H9 (cell line): Measurements from ENCODE around the gene TIAM1. TPM values are rescaled to one million over a fixed set of nuclear protein-coding genes. Genes with fewer than 3 reads are reported as not detected.

Experiments
- DNase-seq: peaks from one replicate; pipeline ENCODE4 v3.0.0-alpha.2; 2017
- H2AFZ ChIP-seq: one replicate; pipeline ENCODE4 v1.6.1; 2013; ENCODE audit warnings: mild to moderate bottlenecking, low read length, control low read depth, moderate library complexity
- H2AK5ac ChIP-seq: 2 replicates; pipeline ENCODE4 v1.6.1; 2013; ENCODE audit warnings: low read length, control low read depth, mixed read lengths; ENCODE audit not compliant: insufficient read length
- H2BK120ac ChIP-seq: one replicate; pipeline ENCODE4 v1.6.1; 2013; ENCODE audit warnings: low read depth, mild to moderate bottlenecking, low read length, control low read depth, inconsistent platforms; ENCODE audit not compliant: poor library complexity, severe bottlenecking
- H2BK12ac ChIP-seq: 2 replicates; pipeline ENCODE4 v1.6.1; 2013; ENCODE audit warnings: low read length, control low read depth, mixed read lengths, low read depth; ENCODE audit not compliant: insufficient read length
- H2BK15ac ChIP-seq: 2 replicates; pipeline ENCODE4 v1.6.1; 2013; ENCODE audit warnings: low read depth, low read length, control low read depth
- H2BK20ac ChIP-seq: one replicate; pipeline ENCODE4 v1.6.1; 2013; ENCODE audit warnings: low read depth, mild to moderate bottlenecking, low read length, control low read depth, inconsistent platforms; ENCODE audit not compliant: poor library complexity, severe bottlenecking
- H2BK5ac ChIP-seq: 2 replicates; pipeline ENCODE4 v1.6.1; 2013; ENCODE audit warnings: low read length, control low read depth, mixed read lengths; ENCODE audit not compliant: insufficient read length
- H3K14ac ChIP-seq: 2 replicates; pipeline ENCODE4 v1.6.1; 2013; ENCODE audit warnings: low read length, control low read depth; ENCODE audit not compliant: insufficient read depth
- H3K18ac ChIP-seq: 2 replicates; pipeline ENCODE4 v1.6.1; 2013; ENCODE audit warnings: low read depth, mild to moderate bottlenecking, mixed read lengths, low read length, control low read depth; ENCODE audit not compliant: insufficient read length
- H3K23ac ChIP-seq: 2 replicates; pipeline ENCODE4 v1.6.1; 2013; ENCODE audit warnings: low read length, control low read depth, mixed read lengths, low read depth; ENCODE audit not compliant: insufficient read length
- H3K23me2 ChIP-seq: 2 replicates; pipeline ENCODE4 v1.6.1; 2013; ENCODE audit warnings: low read depth, mild to moderate bottlenecking, mixed read lengths, low read length, control low read depth; ENCODE audit not compliant: insufficient read length, poor library complexity, severe bottlenecking
- H3K27ac ChIP-seq: 2 replicates; pipeline ENCODE4 v1.5.1; 2013; ENCODE audit warnings: low read length, control low read depth, mixed read lengths, low read depth; ENCODE audit not compliant: insufficient read length
- H3K27me3 ChIP-seq: 2 replicates; pipeline ENCODE4 v1.6.1; 2013; ENCODE audit warnings: low read length, control low read depth, inconsistent platforms; ENCODE audit not compliant: insufficient read depth
- H3K4ac ChIP-seq: 2 replicates; pipeline ENCODE4 v1.6.1; 2013; ENCODE audit warnings: low read depth, mild to moderate bottlenecking, control low read depth, inconsistent platforms, low read length, moderate library complexity
- H3K4me1 ChIP-seq: 2 replicates; pipeline ENCODE4 v1.6.1; 2013; ENCODE audit warnings: low read length, control low read depth, inconsistent platforms; ENCODE audit not compliant: insufficient read depth
- H3K4me2 ChIP-seq: 2 replicates; pipeline ENCODE4 v1.6.1; 2013; ENCODE audit warnings: low read length, control low read depth, mixed read lengths; ENCODE audit not compliant: insufficient read length, insufficient read depth
- H3K56ac ChIP-seq: 2 replicates; pipeline ENCODE4 v1.6.1; 2013; ENCODE audit warnings: low read depth, mild to moderate bottlenecking, mixed read lengths, low read length, control low read depth; ENCODE audit not compliant: insufficient read length
- H3K79me1 ChIP-seq: 2 replicates; pipeline ENCODE4 v1.6.1; 2013; ENCODE audit warnings: low read depth, mild to moderate bottlenecking, moderate library complexity, low read length, control low read depth, inconsistent platforms; ENCODE audit not compliant: insufficient read depth, poor library complexity, severe bottlenecking
- H3K79me2 ChIP-seq: 2 replicates; pipeline ENCODE4 v1.6.1; 2013; ENCODE audit warnings: low read length, control low read depth, inconsistent platforms; ENCODE audit not compliant: insufficient read depth
- H3K9ac ChIP-seq: 2 replicates; pipeline ENCODE4 v1.6.1; 2013; ENCODE audit warnings: low read length, control low read depth, mixed read lengths; ENCODE audit not compliant: insufficient read length; ENCODE audit errors: extremely low read depth
- H3K9me3 ChIP-seq: one replicate; pipeline ENCODE4 v1.6.1; 2013; ENCODE audit warnings: low read depth, low read length, inconsistent platforms; ENCODE audit not compliant: control insufficient read depth
- H3T11ph ChIP-seq: one replicate; pipeline ENCODE4 v1.6.1; 2013; ENCODE audit warnings: mild to moderate bottlenecking, low read length, control low read depth, inconsistent platforms
- H4K20me1 ChIP-seq: one replicate; pipeline ENCODE4 v1.6.1; 2013; ENCODE audit not compliant: control insufficient read depth, insufficient read length, insufficient read depth
- H4K5ac ChIP-seq: 2 replicates; pipeline ENCODE4 v1.6.1; 2013; ENCODE audit warnings: low read depth, mild to moderate bottlenecking, mixed read lengths, low read length, control low read depth; ENCODE audit not compliant: insufficient read length
- H4K8ac ChIP-seq: replicated peaks from 2 replicates; pipeline ENCODE4 v1.6.1; 2013; ENCODE audit warnings: low read length, control low read depth, mixed read lengths, low read depth; ENCODE audit not compliant: insufficient read length
- H4K91ac ChIP-seq: 2 replicates; pipeline ENCODE4 v1.6.1; 2013; ENCODE audit warnings: low read depth, mild to moderate bottlenecking, moderate library complexity, mixed read lengths, low read length, control low read depth; ENCODE audit not compliant: insufficient read length
- H3K27ac Mint-ChIP-seq, 3 experiments: 2 replicates in 2 of 3; 3 replicates in 1 of 3; pipeline ENCODE4 v1.8.0; 2020 to 2021; ENCODE audit warnings: mixed read lengths in 3 of 3, mild to moderate bottlenecking in 1 of 3, moderate library complexity in 1 of 3
- H3K27me3 Mint-ChIP-seq: 2 replicates; pipeline ENCODE4 v1.8.0; 2021; ENCODE audit warnings: low read depth, mild to moderate bottlenecking, moderate library complexity, mixed read lengths
- H3K36me3 Mint-ChIP-seq, 3 experiments: 2 replicates in 2 of 3; 3 replicates in 1 of 3; pipeline ENCODE4 v1.8.0; 2020 to 2021; ENCODE audit warnings: low read depth in 3 of 3, mixed read lengths in 3 of 3; ENCODE audit not compliant: insufficient read depth in 1 of 3
- H3K4me1 Mint-ChIP-seq, 2 experiments: 2 replicates each; pipeline ENCODE4 v1.8.0; 2020; ENCODE audit warnings: mixed read lengths in 2 of 2
- H3K4me3 Mint-ChIP-seq, 2 experiments: 2 replicates in 1 of 2; 3 replicates in 1 of 2; pipeline ENCODE4 v1.8.0; 2020 to 2021; ENCODE audit warnings: mild to moderate bottlenecking in 2 of 2, mixed read lengths in 2 of 2, moderate library complexity in 1 of 2
- H3K9me3 Mint-ChIP-seq, 2 experiments: 2 replicates in 1 of 2; 3 replicates in 1 of 2; pipeline ENCODE4 v1.8.0; 2020; ENCODE audit warnings: mild to moderate bottlenecking in 2 of 2, mixed read lengths in 2 of 2, moderate library complexity in 1 of 2
- CTCF ChIP-seq: fragments of 200-600 bp; sonication (generic); conservative IDR thresholded peaks from 3 replicates; pipeline ENCODE4 v1.8.0; 2021; ENCODE audit warnings: antibody characterized with exemption, mild to moderate bottlenecking
- WGBS: extraction: QIAGEN DNeasy Blood & Tissue Kit; methylation state at CpG from one replicate; pipeline ENCODE4 v1.1.7; 2013; ENCODE audit warnings: missing lambda C conversion rate, low lambda C conversion rate, mixed read lengths; ENCODE audit not compliant: insufficient read length; ENCODE audit errors: extremely low coverage; 5-methylcytosine and 5-hydroxymethylcytosine counted together
- total RNA-seq: library from RNA; stranded (reverse); gene quantifications from 2 replicates; pipeline ENCODE4 v1.2.1, GENCODE V29; 2021

The TIAM1 gene
- total RNA-seq, 1 experiment from 2014 or later = 23.1 TPM

GRCh38 chr21:31181082-31181750, 162.8 kb downstream of the TIAM1 start:
- WGBS = no CpG with 5 or more reads among the region's 12 CpGs
- no peaks in the 10 kb centered on the region for H3K9me3 Mint-ChIP-seq

More at GRCh38 chr21:31181082-31181750, 162.8 kb downstream of the TIAM1 start:
- Histone ChIP-seq H2BK12ac (no peak overlapping the region), H2BK15ac (no peak overlapping the region), H3K4me2 (no peak overlapping the region), H2BK20ac (no peak overlapping the region), H3K23ac (no peak overlapping the region), H3K9ac (no peak overlapping the region), H3K56ac (no peak overlapping the region), H2BK5ac (no peak overlapping the region), H3K27ac (no peak overlapping the region), H4K91ac (no peak overlapping the region), H3K14ac (no peak overlapping the region), H3K4me1 (no peaks in the 10 kb centered on the region), H3K4ac (no peak overlapping the region), H3K79me2 (no peaks in the 10 kb centered on the region), H3K23me2 (no peaks in the 10 kb centered on the region), H4K20me1 (no peaks in the 10 kb centered on the region), H3K18ac (no peak overlapping the region), H2BK120ac (no peak overlapping the region), H2AK5ac (no peak overlapping the region), H3K79me1 (no peaks in the 10 kb centered on the region), H4K5ac (no peak overlapping the region), H3K9me3 (no peaks in the 10 kb centered on the region), H4K8ac (no peak overlapping the region), H3K27me3 (no peaks in the 10 kb centered on the region), H2AFZ (no peak overlapping the region), H3T11ph (no peak overlapping the region)
- DNase-seq = no peak
- 0 out of 4 replicates have a peak, but pooled peaks cover 0 to 7% of the 10 kb centered on the region in 2 experiments for H3K4me1 Mint-ChIP-seq
- H3K27ac Mint-ChIP-seq = peak overlapping the region in 2 of 3 experiments; percentile 32 to 50; a peak in 1 of 7 replicates
- no peak overlapping the region for H3K4me3 Mint-ChIP-seq
- peaks cover 0 to 10% (median 7%) of the 10 kb centered on the region in 3 experiments; a peak in 5 of 7 replicates for H3K36me3 Mint-ChIP-seq
- no peaks in the 10 kb centered on the region for H3K27me3 Mint-ChIP-seq
- no peak for TF ChIP-seq CTCF
